ENCODE measurements around the gene AKAP5.
"Not testable (repeated sequence)": the region's sequence is repeated elsewhere in the genome, so short reads cannot be mapped to it uniquely, and the experiment has no call there.

The AKAP5 gene

GRCh38 chr14:64502887-64503433, 37.7 kb downstream of the AKAP5 start:
- no peak for DNase-seq (ENCODE audit: low read depth)

GRCh38 chr14:64503434-64504309, 38.4 kb downstream of the AKAP5 start, which contains the start of gene ZBTB25:
Gene ZBTB25 (minus strand): TSS chr14:64503838. CDS start chr14:64490533, 13,305 bp downstream.
- DNase-seq (ENCODE audit: low read depth), result peak; percentile 84

- peak; percentile 68 for DNase-seq (ENCODE audit: low read depth)
These were observed 39.1 kb downstream of the AKAP5 start, which contains the start of gene ZBTB1 for GRCh38 chr14:64504310-64504896. Gene ZBTB1 (plus strand): TSS chr14:64504770. CDS start chr14:64521505, 16,735 bp downstream.

GRCh38 chr14:64504897-64505794, 39.8 kb downstream of the AKAP5 start:
- DNase-seq (ENCODE audit: low read depth), result peak; percentile 69

- DNase-seq (ENCODE audit: low read depth), result no peak
These were observed 41.4 kb downstream of the AKAP5 start for GRCh38 chr14:64506721-64507120.

GRCh38 chr14:64507376-64508156, 42.3 kb downstream of the AKAP5 start:
- DNase-seq (ENCODE audit: low read depth), result no peak

GRCh38 chr14:64508215-64508776, 43.0 kb downstream of the AKAP5 start:
- no peak for DNase-seq (ENCODE audit: low read depth)

- no peak for DNase-seq (ENCODE audit: low read depth)
These were observed 43.7 kb downstream of the AKAP5 start for GRCh38 chr14:64509036-64509435.

GRCh38 chr14:64510825-64511671, 45.7 kb downstream of the AKAP5 start:
- DNase-seq (ENCODE audit: low read depth), result peak; percentile 39

- no peak for DNase-seq (ENCODE audit: low read depth)
These were observed 48.0 kb downstream of the AKAP5 start for GRCh38 chr14:64513271-64513670.

GRCh38 chr14:64515053-64515452, 49.8 kb downstream of the AKAP5 start:
- DNase-seq (ENCODE audit: low read depth), result no peak

- DNase-seq (ENCODE audit: low read depth), result no peak
These were observed 51.7 kb downstream of the AKAP5 start for GRCh38 chr14:64516969-64517368.

- DNase-seq (ENCODE audit: low read depth), result not testable (repeated sequence)
These were observed 52.4 kb downstream of the AKAP5 start for GRCh38 chr14:64517667-64518066.

- DNase-seq (ENCODE audit: low read depth), result no peak
These were observed 52.9 kb downstream of the AKAP5 start for GRCh38 chr14:64518229-64518628.

GRCh38 chr14:64520699-64521098, 55.4 kb downstream of the AKAP5 start:
- no peak for DNase-seq (ENCODE audit: low read depth)

- no peak for DNase-seq (ENCODE audit: low read depth)
These were observed 57.5 kb downstream of the AKAP5 start for GRCh38 chr14:64522591-64523355.

All from GM04504 (cell line).